Measurements from ENCODE around the gene IL17REL. TPM values are rescaled to one million over a fixed set of nuclear protein-coding genes. Genes with fewer than 3 reads are reported as not detected.
A peak's percentile ranks its signal among the peaks of the same experiment; 100 is the strongest.

Gene IL17REL
- polyA plus RNA-seq, 3 donors: not detected

GRCh38 chr22:49999063-49999945, 13.3 kb downstream of the IL17REL start:
- H2AFZ ChIP-seq (ENCODE audit: insufficient read depth, low read depth, low read length, poor library complexity, severe bottlenecking): peak overlapping the region; percentile 53
- H3K27ac ChIP-seq (ENCODE audit: low read depth in 1 of 2, low read length in 2 of 2): no peak overlapping the region
- no peak overlapping the region for H3K9ac ChIP-seq (ENCODE audit: insufficient read depth, low read length, poor library complexity, severe bottlenecking)
- Mint-ChIP-seq H3K27ac (no peak overlapping the region), H3K27me3 (ENCODE audit: low read depth in 3 of 3) (peaks cover 2 to 15% (median 6%) of the 10 kb centered on the region in 3 donors), H3K4me1 (peaks cover 5% of the 10 kb centered on the region), H3K9me3 (peaks cover 0 to 2% (median 0%) of the 10 kb centered on the region in 7 donors), H3K4me3 (peak overlapping the region; percentile 31 to 55), H3K36me3 (no peaks in the 10 kb centered on the region)
- TF ChIP-seq, protein P1, sequence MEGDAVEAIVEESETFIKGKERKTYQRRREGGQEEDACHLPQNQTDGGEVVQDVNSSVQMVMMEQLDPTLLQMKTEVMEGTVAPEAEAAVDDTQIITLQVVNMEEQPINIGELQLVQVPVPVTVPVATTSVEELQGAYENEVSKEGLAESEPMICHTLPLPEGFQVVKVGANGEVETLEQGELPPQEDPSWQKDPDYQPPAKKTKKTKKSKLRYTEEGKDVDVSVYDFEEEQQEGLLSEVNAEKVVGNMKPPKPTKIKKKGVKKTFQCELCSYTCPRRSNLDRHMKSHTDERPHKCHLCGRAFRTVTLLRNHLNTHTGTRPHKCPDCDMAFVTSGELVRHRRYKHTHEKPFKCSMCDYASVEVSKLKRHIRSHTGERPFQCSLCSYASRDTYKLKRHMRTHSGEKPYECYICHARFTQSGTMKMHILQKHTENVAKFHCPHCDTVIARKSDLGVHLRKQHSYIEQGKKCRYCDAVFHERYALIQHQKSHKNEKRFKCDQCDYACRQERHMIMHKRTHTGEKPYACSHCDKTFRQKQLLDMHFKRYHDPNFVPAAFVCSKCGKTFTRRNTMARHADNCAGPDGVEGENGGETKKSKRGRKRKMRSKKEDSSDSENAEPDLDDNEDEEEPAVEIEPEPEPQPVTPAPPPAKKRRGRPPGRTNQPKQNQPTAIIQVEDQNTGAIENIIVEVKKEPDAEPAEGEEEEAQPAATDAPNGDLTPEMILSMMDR (IDR thresholded peaks at IDR 0.05): no peak
- H3K9me3 ChIP-seq (replicated peaks in 1 of 2; ENCODE audit: control insufficient read depth in 1 of 2, insufficient read depth in 1 of 2, low read length in 2 of 2): no peaks in the 10 kb centered on the region
- no peaks in the 10 kb centered on the region for H4K20me1 ChIP-seq (ENCODE audit: insufficient read depth, low read length)
- H3K79me2 ChIP-seq (ENCODE audit: insufficient read depth, low read length): no peaks in the 10 kb centered on the region
- peak overlapping the region in 2 of 3 experiments; percentile 18 to 44 for H3K4me3 ChIP-seq (replicated peaks in 1 of 3; ENCODE audit: low read depth in 2 of 3, low read length in 3 of 3)
- peak in 1 of 3 donors; percentile 7 for DNase-seq
- 28% methylated on average over 30 of the region's 70 CpGs for WGBS (ENCODE audit: insufficient coverage)
- H3K4me1 ChIP-seq (ENCODE audit: control insufficient read depth in 1 of 2, insufficient read depth in 2 of 2, low read length in 2 of 2): peaks cover 6 to 8% of the 10 kb centered on the region in 2 donors
- intact Hi-C loops (cut with micrococcal nuclease): no loop called here
- peaks cover 0 to 16% of the 10 kb centered on the region in 2 donors for H3K27me3 ChIP-seq (ENCODE audit: control insufficient read depth in 2 of 2, insufficient read depth in 2 of 2, low read length in 2 of 2)
- peak overlapping the region; percentile 62 for H3K4me2 ChIP-seq (replicated peaks; ENCODE audit: extremely low read depth, low read length, poor library complexity, severe bottlenecking)
- no peaks in the 10 kb centered on the region for H3K36me3 ChIP-seq (replicated peaks in 1 of 2; ENCODE audit: control insufficient read depth in 1 of 2, insufficient read depth in 2 of 2, low read length in 2 of 2)

DNA sequence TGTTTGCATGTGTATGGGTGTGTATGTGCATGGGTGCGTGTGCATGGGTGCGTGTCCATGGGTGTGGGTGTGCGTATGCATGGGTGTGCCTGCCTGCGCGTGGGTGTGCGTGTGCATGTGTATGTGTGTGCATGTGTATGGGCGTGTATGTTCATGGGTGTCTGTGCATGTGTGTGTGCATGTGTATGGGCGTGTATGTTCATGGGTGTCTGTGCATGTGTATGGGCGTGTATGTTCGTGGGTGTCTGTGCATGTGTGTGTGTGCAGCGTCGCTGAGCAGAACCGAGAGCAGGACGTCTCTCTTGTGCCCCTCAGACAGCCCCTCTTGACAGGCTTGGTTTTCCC, 13.9 kb downstream of the IL17REL start:
- H3K4me2 ChIP-seq (replicated peaks; ENCODE audit: extremely low read depth, low read length, poor library complexity, severe bottlenecking): peak overlapping the region; percentile 51
- no peak overlapping the region for H2AFZ ChIP-seq (ENCODE audit: insufficient read depth, low read depth, low read length, poor library complexity, severe bottlenecking)
- no peaks in the 10 kb centered on the region for H3K36me3 Mint-ChIP-seq
- H3K27ac ChIP-seq (ENCODE audit: low read depth in 1 of 2, low read length in 2 of 2): no peak overlapping the region
- H3K4me3 ChIP-seq (replicated peaks in 1 of 3; ENCODE audit: low read depth in 2 of 3, low read length in 3 of 3): no peak overlapping the region
- H3K9me3 Mint-ChIP-seq: peaks cover 0 to 2% (median 0%) of the 10 kb centered on the region in 7 donors
- H3K4me1 ChIP-seq (ENCODE audit: control insufficient read depth in 1 of 2, insufficient read depth in 2 of 2, low read length in 2 of 2): peaks cover 5 to 8% of the 10 kb centered on the region in 2 donors
- peaks cover 5% of the 10 kb centered on the region for H3K4me1 Mint-ChIP-seq
- no peak overlapping the region for H3K9ac ChIP-seq (ENCODE audit: insufficient read depth, low read length, poor library complexity, severe bottlenecking)
- peaks cover 4 to 15% (median 6%) of the 10 kb centered on the region in 3 donors for H3K27me3 Mint-ChIP-seq (ENCODE audit: low read depth in 3 of 3)
- H3K36me3 ChIP-seq (replicated peaks in 1 of 2; ENCODE audit: control insufficient read depth in 1 of 2, insufficient read depth in 2 of 2, low read length in 2 of 2): no peaks in the 10 kb centered on the region
- H3K79me2 ChIP-seq (ENCODE audit: insufficient read depth, low read length): no peaks in the 10 kb centered on the region
- WGBS (ENCODE audit: insufficient coverage): 96% methylated on average over 11 of the region's 14 CpGs
- no peak for DNase-seq
- intact Hi-C loops (cut with micrococcal nuclease): no loop called here
- peak overlapping the region; percentile 31 to 55 for H3K4me3 Mint-ChIP-seq
- TF ChIP-seq, protein P1 (IDR thresholded peaks at IDR 0.05): no peak
- H3K9me3 ChIP-seq (replicated peaks in 1 of 2; ENCODE audit: control insufficient read depth in 1 of 2, insufficient read depth in 1 of 2, low read length in 2 of 2): no peaks in the 10 kb centered on the region
- no peaks in the 10 kb centered on the region for H4K20me1 ChIP-seq (ENCODE audit: insufficient read depth, low read length)
- peaks cover 0 to 16% of the 10 kb centered on the region in 2 donors for H3K27me3 ChIP-seq (ENCODE audit: control insufficient read depth in 2 of 2, insufficient read depth in 2 of 2, low read length in 2 of 2)
- H3K27ac Mint-ChIP-seq: no peak overlapping the region

All from CD14-positive monocyte (primary cell).